HG02571 (cell line): ENCODE measurements around the gene CCDC71L.
"Not testable (repeated sequence)": the region's sequence is repeated elsewhere in the genome, so short reads cannot be mapped to it uniquely, and the experiment has no call there.

Experiments
- ATAC-seq: cut with Tn5 transposase; IDR thresholded peaks from one replicate; pipeline ENCODE4 v1.9.1; 2021; ENCODE audit warnings: mild to moderate bottlenecking, moderate library complexity; ENCODE audit not compliant: unreplicated experiment

Gene CCDC71L

DNA sequence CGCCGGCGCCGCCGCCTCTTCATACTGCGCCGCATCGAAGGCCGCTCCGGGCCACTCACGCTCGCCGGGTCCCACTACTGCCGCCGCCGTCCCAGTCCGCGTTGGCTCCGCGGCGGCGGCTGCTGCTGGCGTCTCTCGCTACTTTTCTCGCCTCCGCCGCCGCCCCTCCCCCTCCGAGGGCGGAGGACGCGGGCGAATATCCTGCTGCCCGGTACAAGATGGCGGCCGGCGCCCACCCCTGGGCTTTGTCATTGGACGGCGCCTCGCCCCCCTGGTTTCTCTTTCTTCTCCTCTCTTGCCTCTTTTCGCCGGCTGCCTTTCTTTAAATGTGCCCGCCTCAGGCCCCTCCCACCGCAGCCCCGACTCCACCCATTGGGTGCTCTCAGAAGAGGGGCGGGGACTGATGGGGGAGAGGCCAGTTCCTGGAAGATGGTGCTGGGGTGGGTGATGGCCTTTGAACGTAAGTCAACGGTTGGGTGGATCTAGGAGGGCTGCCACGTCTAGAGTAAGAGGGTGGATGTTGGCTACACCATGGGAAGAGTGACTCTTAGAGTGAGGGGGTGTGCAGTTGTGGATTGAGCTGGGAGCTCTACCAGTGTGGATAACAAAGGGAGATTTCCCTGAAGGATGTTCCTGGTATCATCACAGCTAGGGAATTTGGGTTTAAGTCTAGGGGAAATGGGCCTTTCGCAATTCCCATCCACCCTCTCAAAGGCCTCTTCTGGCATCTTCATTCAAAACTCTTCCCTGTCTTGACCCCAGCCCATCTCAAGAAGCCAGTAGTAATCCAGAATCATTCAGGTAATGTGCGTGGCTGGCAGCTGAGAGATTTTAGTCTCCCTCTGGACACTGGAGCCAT, at the start of gene CCDC71L:
Gene CCDC71L (minus strand): TSS at position 297 of the 859 bp plus-strand sequence. CDS start 262 bp downstream, at position 35.
- peak; percentile 77 for ATAC-seq

DNA sequence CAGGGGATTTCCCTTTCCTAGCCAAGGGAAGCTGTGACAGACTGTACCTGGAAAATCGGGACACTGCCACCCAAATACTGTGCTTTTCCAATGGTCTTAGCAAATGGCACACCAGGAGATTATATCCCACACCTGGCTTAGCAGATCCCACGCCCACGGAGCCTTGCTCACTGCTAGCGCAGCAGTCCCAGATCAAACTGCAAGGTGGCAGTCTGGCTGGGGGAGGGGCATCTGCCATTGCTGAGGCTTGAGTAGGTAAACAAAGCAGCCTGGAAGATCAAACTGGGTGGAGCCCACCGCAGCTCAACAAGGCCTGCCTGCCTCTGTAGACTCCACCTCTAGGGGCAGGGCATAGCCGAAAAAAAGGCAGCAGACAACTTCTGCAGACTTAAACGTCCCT, 48.6 kb upstream of the CCDC71L start:
- ATAC-seq, result not testable (repeated sequence)

DNA sequence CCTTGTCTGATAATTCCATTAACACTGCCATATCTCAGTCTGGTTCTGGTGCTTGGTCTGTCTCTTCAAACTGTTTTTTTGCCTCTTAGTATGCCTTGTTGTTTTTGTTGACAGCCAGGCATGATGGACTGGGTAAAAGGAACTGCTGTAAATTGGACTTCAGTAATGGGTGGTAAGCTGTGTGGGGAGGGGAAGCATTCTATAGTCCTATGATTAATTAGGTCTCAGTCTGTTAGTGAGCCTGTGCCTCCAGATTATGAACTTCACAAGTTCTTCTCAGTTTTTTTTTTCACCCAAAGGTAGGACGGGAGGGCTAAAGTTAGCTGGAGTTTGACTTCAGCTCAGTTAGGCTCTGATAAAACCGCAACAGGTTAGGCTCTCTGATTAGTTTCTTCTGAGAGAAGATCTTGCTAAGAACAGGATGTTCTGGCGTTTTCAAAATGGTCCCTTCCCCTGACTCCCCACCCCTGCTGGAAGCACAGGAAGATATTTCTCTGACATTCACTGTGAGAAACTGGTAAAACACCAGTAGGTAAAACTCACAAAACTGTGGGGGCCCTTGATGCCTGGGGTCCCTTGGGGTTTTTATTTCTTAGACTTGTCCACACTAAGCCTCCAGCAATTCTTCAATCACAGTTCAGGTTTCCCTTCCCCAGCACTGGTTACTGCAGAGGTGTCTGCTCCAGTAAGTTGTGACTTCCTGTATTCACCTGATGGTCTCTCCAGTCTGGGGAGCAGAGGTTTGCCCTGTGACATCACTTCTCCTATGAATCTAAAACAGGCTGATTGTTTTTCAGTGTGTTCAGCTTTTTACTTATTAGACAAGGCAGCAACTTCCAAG, 43.3 kb upstream of the CCDC71L start:
- ATAC-seq, result no peak

DNA sequence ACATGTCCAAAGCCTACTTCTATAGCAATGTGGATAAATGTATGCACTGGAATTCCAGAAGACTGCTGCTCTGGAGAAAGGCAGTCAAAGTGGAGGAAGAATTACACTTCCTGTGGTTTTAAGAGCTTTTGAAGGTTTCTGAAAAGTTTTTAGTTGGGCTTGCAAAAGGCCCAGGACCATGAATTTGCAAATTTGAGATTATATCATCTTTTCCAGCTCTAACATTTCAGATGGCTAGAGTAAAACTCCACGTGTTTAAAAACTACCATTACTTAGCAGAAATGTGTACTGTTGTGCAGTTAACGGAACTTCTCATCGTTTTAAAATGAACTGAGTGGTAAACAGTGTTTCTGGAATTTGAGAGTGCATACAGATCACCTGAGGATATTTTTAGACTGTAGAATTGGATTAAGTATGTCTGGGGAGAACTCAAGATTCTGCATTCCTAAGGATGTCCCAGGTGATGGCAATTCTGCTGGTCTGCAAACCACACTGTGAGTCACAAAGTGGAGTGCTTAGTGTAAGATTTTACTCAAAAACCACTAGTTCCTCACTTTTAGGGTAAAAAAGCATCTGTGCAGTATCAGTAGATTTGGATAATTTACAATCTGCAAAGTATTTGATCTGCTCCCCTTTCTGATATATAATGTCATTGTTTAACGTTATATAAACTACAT, 32.9 kb upstream of the CCDC71L start:
- ATAC-seq, result no peak

DNA sequence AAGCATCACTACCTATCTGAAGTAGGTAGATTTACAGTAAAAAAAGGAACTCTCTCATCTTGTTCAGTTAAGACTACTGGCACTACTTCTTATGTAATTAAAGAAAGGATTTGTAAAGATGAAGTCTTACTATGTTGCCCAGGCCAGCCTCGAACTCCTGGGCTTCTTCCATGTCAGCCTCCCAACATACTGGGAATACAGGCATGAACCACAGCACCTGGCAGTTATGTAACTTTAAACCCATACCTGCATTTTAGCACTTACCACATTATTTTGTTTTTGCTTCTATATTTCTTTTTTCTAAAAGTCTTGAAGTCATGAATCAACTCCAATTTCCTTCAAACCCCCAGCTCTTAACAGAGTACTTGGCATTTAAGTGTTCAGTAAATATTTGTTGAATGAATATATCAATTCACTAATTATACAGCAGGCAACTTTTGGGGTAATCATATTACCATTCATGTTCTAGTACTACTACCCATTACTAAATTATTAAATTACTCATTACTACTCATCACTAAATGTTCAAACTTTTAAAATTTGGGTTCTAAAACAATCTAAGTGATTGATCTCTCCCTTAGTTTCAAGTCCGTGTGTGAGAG, 31.6 kb upstream of the CCDC71L start:
- ATAC-seq, result no peak

DNA sequence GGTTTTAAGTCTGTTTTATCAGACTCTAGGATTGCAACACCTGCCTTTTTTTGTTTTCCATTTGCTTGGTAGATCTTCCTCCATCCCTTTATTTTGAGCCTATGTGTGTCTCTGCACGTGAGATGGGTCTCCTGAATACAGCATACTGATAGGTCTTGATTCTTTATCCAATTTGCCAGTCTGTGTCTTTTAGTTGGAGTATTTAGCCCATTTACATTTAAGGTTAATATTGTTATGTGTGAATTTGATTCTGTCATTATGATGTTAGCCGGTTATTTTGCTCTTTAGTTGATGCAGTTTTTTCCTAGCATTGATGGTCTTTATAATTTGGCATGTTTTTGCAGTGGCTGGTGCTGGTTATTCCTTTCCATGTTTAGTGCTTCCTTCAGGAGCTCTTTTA, 27.2 kb upstream of the CCDC71L start:
- not testable (repeated sequence) for ATAC-seq

DNA sequence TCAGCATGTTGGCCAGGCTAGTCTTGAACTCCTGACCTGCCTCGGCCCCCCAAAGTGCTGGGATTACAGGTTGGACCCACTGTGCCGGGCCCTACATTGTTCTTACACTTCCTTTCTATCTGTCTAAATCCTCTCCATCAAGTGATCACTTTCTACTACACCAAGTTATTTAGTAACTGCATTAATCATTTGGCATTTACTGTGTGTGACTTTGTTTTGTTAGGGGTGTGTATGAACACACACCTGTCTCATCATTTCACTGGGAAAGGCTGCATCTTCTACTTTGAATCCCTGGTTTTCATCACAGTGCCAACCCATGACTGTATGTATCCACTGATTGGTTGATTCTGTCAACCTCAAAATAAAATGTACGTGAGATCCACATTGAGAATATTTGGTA, 23.0 kb upstream of the CCDC71L start:
- no peak for ATAC-seq

DNA sequence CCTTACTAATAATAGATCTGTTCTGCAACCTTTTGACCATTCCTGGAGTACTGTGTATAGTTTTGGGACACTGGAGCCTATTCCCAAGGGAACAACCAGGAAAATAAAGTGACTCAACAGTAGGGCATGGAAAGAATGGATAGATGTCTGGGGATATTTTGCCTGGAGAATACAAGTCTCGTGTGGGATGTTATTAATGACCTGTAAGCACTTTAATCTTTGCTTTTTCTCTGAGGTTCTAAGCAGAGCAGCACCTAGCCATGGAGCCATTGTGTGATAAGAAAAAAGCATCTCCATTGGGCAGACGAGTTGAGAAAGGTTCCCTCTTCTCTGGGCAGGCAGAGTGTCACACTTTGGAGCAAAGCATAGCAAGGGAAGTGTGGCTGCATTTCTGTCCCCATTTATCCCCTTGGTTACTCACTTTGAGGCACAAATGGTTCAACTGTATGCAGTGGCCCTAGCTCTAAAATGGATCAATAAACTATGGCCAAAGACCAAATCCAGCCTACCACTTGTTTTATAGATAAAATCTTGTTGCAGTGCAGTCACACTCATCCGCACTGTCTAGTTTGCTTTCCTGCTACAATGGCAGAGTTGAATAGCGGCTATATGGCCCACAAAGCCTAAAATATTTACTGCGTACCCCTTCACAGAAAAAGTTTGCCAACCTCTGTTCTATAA, 21.0 kb upstream of the CCDC71L start:
- ATAC-seq, result no peak

DNA sequence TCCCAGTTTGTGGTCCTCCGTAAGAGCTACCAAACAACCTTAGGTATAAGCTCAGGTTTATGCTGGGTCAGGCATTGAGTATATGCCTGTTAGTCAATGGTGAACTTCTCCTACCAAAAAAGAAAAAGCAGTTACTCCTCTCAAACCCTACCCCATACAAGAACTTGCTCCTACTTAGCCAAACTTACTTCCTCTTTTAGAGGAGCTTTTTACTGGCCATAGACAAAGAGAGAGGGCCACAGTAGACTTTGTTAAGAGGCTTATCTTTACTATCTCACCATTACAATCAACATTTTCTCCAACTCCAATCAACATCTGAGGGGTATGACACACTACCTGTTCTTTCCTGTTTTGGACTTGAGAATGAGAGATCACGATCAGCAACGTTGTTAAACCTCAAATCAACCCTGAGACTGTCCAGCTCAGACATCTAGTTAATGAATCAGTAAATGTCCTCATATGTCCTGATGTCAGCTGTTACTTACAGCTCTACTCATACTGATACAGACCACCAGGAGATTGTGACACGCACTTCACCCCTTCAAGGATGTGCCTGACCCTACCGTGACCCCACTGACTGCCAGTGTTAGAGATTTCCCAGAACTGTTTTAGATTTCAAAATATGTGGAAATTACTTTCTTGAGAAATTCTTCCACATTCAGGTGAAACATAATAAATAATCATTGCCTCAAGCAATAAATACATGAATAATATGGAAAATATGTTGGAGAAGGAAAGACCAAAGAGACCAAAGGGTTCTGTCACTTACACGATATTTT, 18.4 kb upstream of the CCDC71L start:
- ATAC-seq, result no peak

DNA sequence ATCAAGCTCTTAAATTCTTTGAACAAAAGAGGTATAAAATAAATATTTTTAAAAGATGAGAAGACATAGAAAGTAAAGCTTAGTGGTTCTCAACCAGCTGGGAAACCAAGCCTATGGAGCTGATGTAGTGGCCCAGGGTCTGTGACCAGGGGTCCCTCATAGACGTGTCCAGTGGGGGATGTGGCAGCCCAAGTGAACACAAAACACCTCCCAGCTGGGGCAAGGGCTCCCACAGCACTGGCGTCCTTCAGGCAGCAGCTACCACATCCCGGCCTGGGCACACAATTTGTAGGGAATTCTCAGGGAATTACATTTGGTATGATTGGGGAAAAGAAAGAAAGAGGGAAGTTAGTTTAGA, 17.8 kb upstream of the CCDC71L start:
- no peak for ATAC-seq

DNA sequence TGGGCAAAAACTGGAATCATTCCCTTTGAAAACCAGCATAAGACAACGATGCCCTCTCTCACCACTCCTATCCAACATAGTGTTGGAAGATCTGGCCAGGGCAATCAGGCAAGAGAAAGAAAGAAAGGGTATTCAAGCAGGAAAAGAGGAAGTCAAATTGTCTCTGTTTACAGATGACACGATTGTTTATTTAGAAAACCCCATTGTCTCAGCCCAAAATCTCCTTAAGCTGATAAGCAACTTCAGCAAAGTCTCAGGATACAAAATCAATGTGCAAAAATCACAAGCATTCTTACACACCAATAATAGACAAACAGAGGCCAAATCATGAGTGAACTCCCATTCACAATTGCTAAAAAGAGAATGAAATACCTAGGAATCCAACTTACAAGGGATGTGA, 15.5 kb upstream of the CCDC71L start:
- not testable (repeated sequence) for ATAC-seq

DNA sequence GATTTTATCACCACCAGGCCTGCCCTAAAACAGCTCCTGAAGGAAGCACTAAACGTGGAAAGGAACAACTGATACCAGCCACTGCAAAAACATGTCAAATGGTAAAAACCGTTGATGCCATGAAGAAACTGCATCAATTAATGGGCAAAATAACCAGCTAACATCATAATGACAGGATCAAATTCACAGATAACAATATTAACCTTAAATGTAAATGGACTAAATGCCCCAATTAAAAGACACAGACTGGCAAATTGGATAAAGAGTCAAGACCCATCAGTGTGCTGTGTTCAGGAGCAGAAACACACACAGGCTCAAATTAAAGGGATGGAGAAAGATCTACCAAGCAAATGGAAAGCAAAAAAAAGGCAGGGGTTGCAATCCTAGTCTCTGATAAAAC, 12.7 kb upstream of the CCDC71L start:
- ATAC-seq, result not testable (repeated sequence)

DNA sequence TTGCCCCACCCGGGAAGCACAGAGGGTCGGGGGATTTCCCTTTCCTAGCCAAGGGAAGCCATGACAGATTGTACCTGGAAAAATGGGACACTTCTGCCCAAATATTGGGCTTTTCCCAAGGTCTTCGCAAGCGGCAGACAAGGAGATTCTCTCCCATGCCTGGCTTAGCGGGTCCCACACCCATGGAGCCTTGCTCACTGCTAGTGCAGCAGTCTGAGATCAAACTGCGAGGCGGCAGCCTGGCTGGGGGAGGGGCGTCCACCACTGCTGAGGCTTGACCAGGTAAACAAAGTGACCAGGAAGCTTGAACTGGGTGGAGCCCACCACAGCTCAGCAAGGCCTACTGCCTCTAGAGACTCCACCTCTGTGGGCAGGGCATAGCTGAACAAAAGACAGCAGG, 11.0 kb upstream of the CCDC71L start:
- ATAC-seq, result not testable (repeated sequence)

DNA sequence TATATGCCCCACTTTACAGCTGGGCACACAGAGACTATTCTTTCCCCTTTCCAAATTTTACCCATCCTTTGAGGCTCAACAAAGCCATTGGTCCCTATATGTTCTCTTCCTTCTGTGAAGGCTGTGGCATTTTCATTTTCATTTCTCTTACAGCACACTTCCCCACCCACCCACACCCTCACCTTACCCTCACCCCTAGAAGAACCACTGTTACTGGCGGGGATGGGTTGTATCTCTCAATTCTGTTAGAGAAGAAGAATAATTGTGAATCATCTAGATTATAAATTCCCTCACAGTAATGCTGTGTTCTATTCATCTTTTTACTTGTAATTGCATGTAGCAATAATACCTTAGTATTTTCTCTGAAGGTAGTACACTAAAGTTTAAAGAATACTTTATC, 10.2 kb upstream of the CCDC71L start:
- no peak for ATAC-seq

DNA sequence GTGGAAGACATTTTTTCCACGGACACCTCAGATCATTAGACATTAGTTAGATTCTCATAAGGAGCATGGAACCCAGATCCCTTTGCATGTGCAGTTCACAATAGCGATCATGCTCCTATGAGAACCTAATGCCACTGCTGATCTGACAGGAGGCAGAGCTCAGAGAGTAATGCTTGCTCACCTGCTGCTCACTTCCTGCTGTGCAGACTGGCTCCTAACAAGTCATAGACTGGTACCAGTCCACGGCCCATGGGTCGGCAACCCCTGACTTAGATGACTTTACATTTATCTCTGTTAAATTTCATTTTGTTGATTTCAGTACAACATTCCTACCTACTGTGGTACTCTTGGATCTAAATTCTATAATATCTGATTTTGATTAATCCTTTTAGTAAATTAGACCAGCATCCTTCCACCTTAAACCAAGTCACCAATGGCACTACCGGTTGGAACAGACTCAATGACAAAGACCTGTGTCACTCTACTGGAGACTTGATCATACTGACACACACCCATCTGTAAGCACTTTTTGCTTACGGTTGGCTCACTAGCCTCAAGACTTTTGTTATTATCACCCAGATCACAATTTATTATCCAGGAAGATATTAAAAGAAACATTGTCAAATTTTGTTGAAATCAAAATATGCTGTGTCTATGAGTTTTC, 8.0 kb upstream of the CCDC71L start:
- ATAC-seq, result no peak

DNA sequence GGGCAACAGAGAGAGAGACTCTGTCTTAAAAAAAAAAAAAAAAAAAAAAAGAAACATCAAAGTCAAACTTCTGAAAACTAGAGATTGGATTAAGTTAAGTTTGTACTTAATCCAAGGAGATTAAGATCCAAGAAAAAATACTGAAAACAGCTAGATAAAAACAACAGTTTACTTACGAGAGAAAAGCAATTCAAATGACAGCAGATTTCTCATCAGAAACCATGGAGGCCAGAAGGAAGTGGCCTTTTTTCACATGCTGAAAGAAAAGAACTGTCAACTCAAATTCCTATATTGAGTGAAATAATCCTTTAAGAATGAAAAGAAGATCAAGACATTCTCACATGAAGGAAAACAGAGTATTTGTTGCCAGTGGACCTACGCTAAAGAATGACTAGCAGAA, 5.4 kb upstream of the CCDC71L start:
- ATAC-seq, result no peak

DNA sequence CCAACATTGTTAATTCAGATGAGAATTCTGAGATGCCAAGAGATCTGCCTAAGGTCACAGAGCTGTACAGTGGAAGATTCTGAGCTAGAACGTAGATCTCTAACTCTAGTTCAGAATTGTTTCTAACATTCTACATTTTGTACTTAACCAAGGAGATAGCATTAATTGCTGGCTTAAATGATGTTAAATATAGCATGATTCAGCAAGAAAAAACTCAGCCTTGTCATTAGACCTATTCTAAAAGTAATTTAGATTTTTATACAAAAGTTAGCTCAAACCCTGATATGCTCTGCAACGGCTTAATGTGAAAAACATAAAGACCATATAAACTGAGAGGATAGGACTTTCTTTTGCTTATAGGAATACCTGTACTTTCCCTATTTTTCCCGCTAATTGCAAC, 3.4 kb upstream of the CCDC71L start:
- no peak for ATAC-seq

DNA sequence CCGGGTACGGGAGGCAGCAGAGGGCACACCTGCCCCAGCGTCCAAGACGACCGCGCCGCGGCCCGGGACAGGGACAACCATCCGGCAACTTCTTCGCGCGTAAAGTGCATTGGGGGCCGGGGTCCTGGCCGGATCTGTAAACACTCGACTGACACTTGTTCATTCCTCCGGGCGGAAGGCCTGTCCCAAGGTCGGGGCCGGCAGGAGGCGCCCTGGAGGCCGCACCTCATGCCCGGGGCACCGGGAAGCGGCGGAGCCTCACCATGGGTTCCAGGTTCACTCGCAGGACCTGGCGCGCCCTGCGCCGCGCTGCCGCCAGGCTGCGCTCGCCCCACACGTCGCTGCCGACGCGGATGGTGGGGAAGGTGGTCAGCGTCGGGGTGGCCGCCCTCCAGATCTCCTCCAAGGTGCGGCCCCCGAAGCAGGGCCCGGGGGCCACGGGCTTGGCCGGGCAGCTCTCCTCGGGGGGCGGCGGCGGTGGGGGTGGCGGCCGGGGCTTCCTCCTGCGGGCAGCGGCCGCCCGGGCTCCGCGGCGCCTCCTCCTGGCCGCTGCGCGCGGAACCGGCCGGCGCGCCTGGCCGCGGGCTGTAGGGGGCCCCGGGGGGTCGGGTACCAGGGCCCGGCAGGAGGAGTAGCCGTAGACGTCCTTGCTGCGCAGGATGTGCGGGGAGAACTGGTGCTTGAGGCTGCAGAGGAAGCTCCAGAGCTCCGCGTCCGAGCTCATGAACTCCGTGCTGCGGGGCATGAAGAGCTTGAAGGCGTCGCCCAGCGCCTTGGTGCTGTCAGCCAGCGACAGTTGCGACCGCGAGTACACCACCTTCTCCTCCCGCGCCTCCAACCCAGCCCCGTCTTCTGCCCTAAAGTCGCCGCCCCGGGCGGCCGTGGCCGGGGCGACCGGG, 746 bp downstream of the CCDC71L start:
- peak; percentile 51 for ATAC-seq
